Mesenchymal stem cell (in vitro differentiated cells and primary cell): ENCODE results near the gene DHRSX.
"Not testable (repeated sequence)": the region's sequence is repeated elsewhere in the genome, so short reads cannot be mapped to it uniquely, and the experiment has no call there.

ENCODE experiments used
- DNase-seq: peaks from one replicate; pipeline ENCODE4 v3.0.0-alpha.2; 2013
- H2AFZ ChIP-seq: one replicate; pipeline ENCODE4 v1.6.1; 2013; ENCODE audit warnings: low read depth, mild to moderate bottlenecking, control low read depth, inconsistent platforms, low read length, moderate library complexity
- H2AK5ac ChIP-seq: 2 replicates; pipeline ENCODE4 v1.6.1; 2013; ENCODE audit warnings: low read length, moderate library complexity, mild to moderate bottlenecking, inconsistent platforms; ENCODE audit not compliant: severe bottlenecking
- H2BK120ac ChIP-seq: one replicate; pipeline ENCODE4 v1.6.1; 2013; ENCODE audit warnings: low read depth, mild to moderate bottlenecking, inconsistent platforms, low read length, moderate library complexity
- H2BK12ac ChIP-seq, 2 experiments: one replicate each; pipeline ENCODE4 v1.6.1; 2013; ENCODE audit warnings: inconsistent platforms in 2 of 2, low read length in 2 of 2, mild to moderate bottlenecking in 2 of 2, moderate library complexity in 2 of 2, control low read depth in 1 of 2
- H2BK15ac ChIP-seq: one replicate; pipeline ENCODE4 v1.6.1; 2013; ENCODE audit warnings: mild to moderate bottlenecking, low read depth, inconsistent platforms; ENCODE audit not compliant: poor library complexity, severe bottlenecking
- H2BK5ac ChIP-seq: 2 replicates; pipeline ENCODE4 v1.6.1; 2013; ENCODE audit warnings: low read depth, mild to moderate bottlenecking, low read length, control low read depth, inconsistent platforms; ENCODE audit not compliant: poor library complexity, severe bottlenecking
- H3K14ac ChIP-seq, 2 experiments: one replicate each; pipeline ENCODE4 v1.6.1; 2013; ENCODE audit warnings: inconsistent platforms in 2 of 2, low read length in 2 of 2, control low read depth in 1 of 2, mild to moderate bottlenecking in 1 of 2, moderate library complexity in 1 of 2
- H3K18ac ChIP-seq, 2 experiments: one replicate each; pipeline ENCODE4 v1.6.1; 2013; ENCODE audit warnings: inconsistent platforms in 2 of 2, low read length in 2 of 2, control low read depth in 1 of 2, low read depth in 1 of 2, mild to moderate bottlenecking in 1 of 2
- H3K23ac ChIP-seq, 2 experiments: one replicate each; pipeline ENCODE4 v1.6.1; 2013; ENCODE audit warnings: inconsistent platforms in 2 of 2, low read length in 2 of 2, mild to moderate bottlenecking in 2 of 2, moderate library complexity in 2 of 2, control low read depth in 1 of 2
- H3K27ac ChIP-seq: 2 replicates; pipeline ENCODE4 v1.5.1; 2013; ENCODE audit warnings: mild to moderate bottlenecking, moderate library complexity, low read length, control low read depth, inconsistent platforms; ENCODE audit not compliant: poor library complexity, severe bottlenecking
- H3K27me3 ChIP-seq, 2 experiments: 2 replicates each; pipeline versions ENCODE4 v1.6.1 to v1.7.0; 2013; ENCODE audit warnings: low read length in 2 of 2, mild to moderate bottlenecking in 2 of 2, moderate library complexity in 2 of 2, control low read depth in 1 of 2, inconsistent platforms in 1 of 2; ENCODE audit not compliant: control insufficient read depth in 1 of 2, insufficient read depth in 1 of 2
- H3K36me3 ChIP-seq, 2 experiments: 2 replicates each; pipeline versions ENCODE4 v1.6.1 to v1.7.0; 2013; ENCODE audit warnings: low read length in 2 of 2, control low read depth in 1 of 2, inconsistent platforms in 1 of 2, low read depth in 1 of 2, mild to moderate bottlenecking in 1 of 2; ENCODE audit not compliant: insufficient read depth in 2 of 2, control insufficient read depth in 1 of 2
- H3K4ac ChIP-seq, 2 experiments: one replicate each; pipeline ENCODE4 v1.6.1; 2013; ENCODE audit warnings: inconsistent platforms in 2 of 2, low read length in 2 of 2, mild to moderate bottlenecking in 2 of 2, moderate library complexity in 2 of 2, control low read depth in 1 of 2, low read depth in 1 of 2
- H3K4me1 ChIP-seq: 2 replicates; pipeline ENCODE4 v1.6.1; 2013; ENCODE audit warnings: low read depth, low read length, control low read depth; ENCODE audit not compliant: control insufficient read depth, insufficient read depth
- H3K4me2 ChIP-seq: 2 replicates; pipeline ENCODE4 v1.6.1; 2013; ENCODE audit warnings: low read length, mild to moderate bottlenecking, inconsistent platforms; ENCODE audit not compliant: poor library complexity, severe bottlenecking
- H3K4me3 ChIP-seq, 2 experiments: 2 replicates each; pipeline versions ENCODE4 v1.5.1 to v1.7.0; 2013; ENCODE audit warnings: low read length in 2 of 2, mild to moderate bottlenecking in 2 of 2, control low read depth in 1 of 2, low read depth in 1 of 2; ENCODE audit not compliant: insufficient read depth in 1 of 2
- H3K79me1 ChIP-seq: replicated peaks from 2 replicates; pipeline ENCODE4 v1.6.1; 2013; ENCODE audit warnings: mild to moderate bottlenecking, control low read depth, low read length, inconsistent platforms; ENCODE audit not compliant: poor library complexity, severe bottlenecking
- H3K9ac ChIP-seq: 2 replicates; pipeline ENCODE4 v1.7.0; 2013; ENCODE audit warnings: mild to moderate bottlenecking, low read length, moderate library complexity
- H3K9me3 ChIP-seq: 2 replicates; pipeline ENCODE4 v1.7.0; 2013; ENCODE audit warnings: mild to moderate bottlenecking, low read length; ENCODE audit not compliant: control insufficient read depth
- H4K8ac ChIP-seq: one replicate; pipeline ENCODE4 v1.6.1; 2013; ENCODE audit warnings: inconsistent platforms, mild to moderate bottlenecking, low read length, moderate library complexity
- H4K91ac ChIP-seq: one replicate; pipeline ENCODE4 v1.6.1; 2013; ENCODE audit warnings: mild to moderate bottlenecking, low read length, inconsistent platforms
- WGBS: methylation state at CpG from one replicate; pipeline ENCODE4 v1.1.7; 2013; ENCODE audit warnings: mixed read lengths; 5-methylcytosine and 5-hydroxymethylcytosine counted together

Gene DHRSX

GRCh38 chrX:2536974-2537373 lies 36.2 kb upstream of the DHRSX start:
- no peak overlapping the region for H2BK15ac ChIP-seq
- H3K23ac ChIP-seq = no peak overlapping the region
- no peak overlapping the region for H2BK120ac ChIP-seq
- H3K27me3 ChIP-seq = peaks cover 4 to 31% of the 10 kb centered on the region in 2 experiments
- H2BK12ac ChIP-seq = no peak overlapping the region
- H4K8ac ChIP-seq = no peak overlapping the region
- no peak overlapping the region for H3K4me2 ChIP-seq
- H3K4me1 ChIP-seq = peaks cover 1% of the 10 kb centered on the region
- no peak overlapping the region for H2AK5ac ChIP-seq
- no peak for DNase-seq
- no peak overlapping the region for H3K14ac ChIP-seq
- H3K9me3 ChIP-seq = no peaks in the 10 kb centered on the region
- no peak overlapping the region for H3K27ac ChIP-seq
- 91% methylated on average over 5 of the region's 5 CpGs for WGBS
- no peak overlapping the region for H3K18ac ChIP-seq
- no peak overlapping the region for H4K91ac ChIP-seq
- no peak overlapping the region for H2BK5ac ChIP-seq
- no peak overlapping the region for H3K4ac ChIP-seq
- no peak overlapping the region for H3K9ac ChIP-seq
- H3K79me1 ChIP-seq = no peaks in the 10 kb centered on the region
- H2AFZ ChIP-seq = no peak overlapping the region
- no peaks in the 10 kb centered on the region for H3K36me3 ChIP-seq
- no peak overlapping the region for H3K4me3 ChIP-seq

- Histone ChIP-seq H4K91ac (no peak overlapping the region), H3K9ac (no peak overlapping the region)
Measured at GRCh38 chrX:2536141-2536540, 35.4 kb upstream of the DHRSX start.

DNA sequence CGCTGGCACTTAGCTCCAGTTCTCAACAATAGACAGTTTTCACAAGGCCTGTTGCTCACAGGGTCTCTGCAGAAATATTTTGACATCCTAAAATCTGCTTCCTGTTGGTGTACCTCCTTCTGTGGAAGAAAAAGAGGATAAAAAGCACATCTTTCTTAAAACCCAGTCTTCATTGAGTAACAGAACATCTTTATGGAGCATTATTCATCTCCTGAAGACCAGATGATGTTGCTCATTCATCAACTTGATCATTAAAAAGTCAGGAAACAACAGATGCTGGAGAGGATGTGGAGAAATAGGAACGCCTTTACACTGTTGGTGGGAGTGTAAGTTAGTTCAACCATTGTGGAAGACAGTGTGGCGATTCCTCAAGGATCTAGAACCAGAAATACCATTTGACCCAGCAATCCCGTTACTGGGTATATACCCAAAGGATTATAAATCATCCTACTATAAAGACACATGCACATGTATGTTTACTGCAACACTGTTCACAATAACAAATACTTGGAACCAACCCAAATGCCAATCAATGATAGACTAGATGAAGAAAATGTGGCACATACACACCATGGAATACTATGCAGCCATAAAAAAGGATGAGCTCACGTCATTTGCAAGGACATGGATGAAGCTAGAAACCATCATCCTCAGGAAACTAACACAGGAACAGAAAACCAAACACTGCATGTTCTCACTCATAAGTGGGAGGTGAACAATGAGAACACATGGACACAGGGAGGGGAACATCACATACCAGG lies 33.7 kb upstream of the DHRSX start:
- 33% methylated on average over 2 of the region's 5 CpGs for WGBS

More at GRCh38 chrX:2536141-2536540, 35.4 kb upstream of the DHRSX start:
- H3K23ac ChIP-seq = no peak overlapping the region
- H3K4me1 ChIP-seq = peaks cover 1% of the 10 kb centered on the region
- no peak overlapping the region for H3K4me2 ChIP-seq
- H3K4me3 ChIP-seq = no peak overlapping the region
- no peak overlapping the region for H3K18ac ChIP-seq
- DNase-seq = no peak
- H2BK12ac ChIP-seq = no peak overlapping the region
- no peaks in the 10 kb centered on the region for H3K36me3 ChIP-seq
- WGBS = 94% methylated on average over 6 of the region's 7 CpGs
- H2AFZ ChIP-seq = no peak overlapping the region
- H2BK15ac ChIP-seq = no peak overlapping the region
- H2BK120ac ChIP-seq = no peak overlapping the region
- H3K79me1 ChIP-seq = no peaks in the 10 kb centered on the region
- H3K27ac ChIP-seq = no peak overlapping the region
- no peak overlapping the region for H4K8ac ChIP-seq
- H2AK5ac ChIP-seq = no peak overlapping the region
- H3K4ac ChIP-seq = no peak overlapping the region
- no peak overlapping the region for H2BK5ac ChIP-seq
- no peak overlapping the region for H3K14ac ChIP-seq
- H3K9me3 ChIP-seq = no peaks in the 10 kb centered on the region
- peaks cover 4 to 31% of the 10 kb centered on the region in 2 experiments for H3K27me3 ChIP-seq

DNA sequence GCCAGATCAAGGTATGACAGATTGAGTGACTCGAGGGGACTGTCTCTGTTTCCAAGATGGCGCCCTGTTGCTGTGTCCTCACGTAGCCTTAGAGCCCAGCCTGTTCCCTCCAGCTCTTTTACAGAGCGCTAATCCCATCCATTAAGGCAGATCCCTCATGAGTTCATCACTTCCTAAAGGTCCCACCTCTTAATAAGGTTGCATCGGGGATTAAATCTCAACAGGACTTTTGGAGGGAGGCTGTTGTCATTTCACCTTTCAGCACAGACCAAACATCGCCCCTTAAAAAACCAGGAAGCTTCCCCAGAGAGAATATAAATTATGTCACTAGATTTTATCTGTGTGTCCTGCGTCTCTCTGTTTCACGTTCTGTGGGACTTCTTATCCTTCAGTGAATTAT lies 32.6 kb upstream of the DHRSX start:
- Histone ChIP-seq H3K14ac (no peak overlapping the region), H2BK12ac (no peak overlapping the region), H3K79me1 (no peaks in the 10 kb centered on the region), H3K36me3 (no peaks in the 10 kb centered on the region), H4K8ac (no peak overlapping the region), H3K4ac (no peak overlapping the region), H3K18ac (no peak overlapping the region), H3K9me3 (no peaks in the 10 kb centered on the region), H3K23ac (no peak overlapping the region), H3K27me3 (peaks cover under 1 to 17% of the 10 kb centered on the region in 2 experiments), H3K4me3 (no peak overlapping the region), H2BK5ac (no peak overlapping the region), H3K4me1 (no peaks in the 10 kb centered on the region), H3K9ac (no peak overlapping the region), H4K91ac (no peak overlapping the region), H2BK120ac (no peak overlapping the region), H2BK15ac (no peak overlapping the region), H3K27ac (no peak overlapping the region), H3K4me2 (no peak overlapping the region), H2AK5ac (no peak overlapping the region), H2AFZ (no peak overlapping the region)
- 88% methylated on average over 4 of the region's 8 CpGs for WGBS
- no peak for DNase-seq

More for the DNA sequence above, 33.7 kb upstream of the DHRSX start:
- not testable (repeated sequence) for H2BK15ac ChIP-seq, H3K4ac ChIP-seq, H3K27ac ChIP-seq, H4K8ac ChIP-seq, H3K9me3 ChIP-seq, H2BK5ac ChIP-seq, H2BK120ac ChIP-seq, H3K79me1 ChIP-seq, H3K4me1 ChIP-seq, H3K18ac ChIP-seq, H3K4me3 ChIP-seq, H3K9ac ChIP-seq, H3K14ac ChIP-seq, H2AFZ ChIP-seq, H3K4me2 ChIP-seq, H3K36me3 ChIP-seq, H3K23ac ChIP-seq, H2BK12ac ChIP-seq, H2AK5ac ChIP-seq, DNase-seq, H4K91ac ChIP-seq
- H3K27me3 ChIP-seq = peaks cover 4 to 26% of the 10 kb centered on the region in 2 experiments
